GM12878 (cell line): Measurements from ENCODE around the gene FAF1. TPM values are rescaled to one million over a fixed set of nuclear protein-coding genes. Genes with fewer than 3 reads are reported as not detected.
"Not testable (repeated sequence)": the region's sequence is repeated elsewhere in the genome, so short reads cannot be mapped to it uniquely, and the experiment has no call there.

Experiments
- ATAC-seq: fragments of 200-7000 bp; cut with Tn5 transposase; 3 replicates; pipeline ENCODE4 v1.9.1; 2020; ENCODE audit warnings: mild to moderate bottlenecking, moderate library complexity
- BruUV-seq: library from RNA; stranded (reverse); fragments of 400-500 nt; replicated peaks from 2 replicates; lab custom pipeline; 2021; lab: Mats Ljungman, UMichigan
- CTCF ChIA-PET: fragments of 300-600 bp; sonication (Branson Sonifier 250); formaldehyde crosslinking; extraction: SDS; loops from one replicate; lab custom pipeline; 2021; ENCODE audit warnings: inconsistent platforms; lab: Yijun Ruan, JAX
- POLR2A ChIA-PET: fragments of 350-600 bp; formaldehyde crosslinking; extraction: SDS; loops from one replicate; lab custom pipeline; 2021; ENCODE audit warnings: inconsistent platforms; lab: Charles Lee
- RAD21 ChIA-PET: fragments of 300-600 bp; sonication (Branson Sonifier 250); formaldehyde crosslinking; loops from one replicate; lab custom pipeline; 2023; ENCODE audit warnings: antibody characterized with exemption; ENCODE audit not compliant: unreplicated experiment; lab: Charles Lee
- SMC1A ChIA-PET: fragments of 300-600 bp; sonication (Branson Sonifier 250); formaldehyde crosslinking; loops from one replicate; lab custom pipeline; 2023; ENCODE audit not compliant: unreplicated experiment, uncharacterized antibody; lab: Charles Lee
- DNase-seq: peaks from one replicate; pipeline ENCODE4 v3.0.0-alpha.2; 2011; ENCODE audit warnings: low read depth, low spot score
- FAIRE-seq: peaks from 3 replicates; lab custom pipeline; 2011; peaks lifted over from hg19 to GRCh38; lab: Jason Lieb, UNC
- H2AFZ ChIP-seq: 2 replicates; pipeline ENCODE4 v1.6.0; 2011; ENCODE audit warnings: low read depth, low read length, control low read depth; ENCODE audit not compliant: control insufficient read depth
- H3K27ac ChIP-seq: 2 replicates; pipeline ENCODE4 v1.5.1; 2011; ENCODE audit warnings: control low read depth; ENCODE audit not compliant: control insufficient read depth, insufficient read depth
- H3K27me3 ChIP-seq, 2 experiments: replicated peaks in 1 of 2; 2 replicates each; pipeline versions ENCODE4 v1.6.0 to v1.6.1; 2011; ENCODE audit warnings: low read length in 1 of 2; ENCODE audit not compliant: control insufficient read depth in 2 of 2, insufficient read depth in 2 of 2
- H3K36me3 ChIP-seq, 2 experiments: 2 replicates each; pipeline ENCODE4 v1.5.1; 2011; ENCODE audit warnings: low read length in 1 of 2; ENCODE audit not compliant: control insufficient read depth in 2 of 2, insufficient read depth in 2 of 2
- H3K4me1 ChIP-seq: 2 replicates; pipeline ENCODE4 v1.6.1; 2011; ENCODE audit warnings: mild to moderate bottlenecking, low read length, moderate library complexity, mixed read lengths; ENCODE audit not compliant: control insufficient read depth, insufficient read depth
- H3K4me2 ChIP-seq: 2 replicates; pipeline ENCODE4 v1.6.0; 2011; ENCODE audit warnings: control low read depth; ENCODE audit not compliant: control insufficient read depth, insufficient read depth
- H3K4me3 ChIP-seq: fragments of 200-600 bp; sonication (generic); 2 replicates; pipeline ENCODE4 v1.5.1; 2016
- H3K79me2 ChIP-seq: 2 replicates; pipeline ENCODE4 v1.6.0; 2011; ENCODE audit warnings: low read length; ENCODE audit not compliant: control insufficient read depth, insufficient read depth
- H3K9ac ChIP-seq: 2 replicates; pipeline ENCODE4 v1.8.0; 2011; ENCODE audit warnings: low read length, control low read depth, mixed read lengths; ENCODE audit not compliant: control insufficient read depth, insufficient read depth
- H3K9me3 ChIP-seq: replicated peaks from 3 replicates; pipeline ENCODE4 v1.5.1; 2011; ENCODE audit warnings: mild to moderate bottlenecking, low read length; ENCODE audit not compliant: control insufficient read depth, insufficient read depth
- H4K20me1 ChIP-seq: 2 replicates; pipeline ENCODE4 v1.6.0; 2011; ENCODE audit not compliant: control insufficient read depth, insufficient read depth
- CREB1 ChIP-seq: IDR thresholded peaks from 2 replicates; pipeline ENCODE4 v1.6.1; 2012; ENCODE audit warnings: low read depth, mild to moderate bottlenecking, inconsistent platforms
- HSF1 ChIP-seq: fragments of 150-350 bp; IDR thresholded peaks from 2 replicates; pipeline ENCODE4 v1.6.1; 2014; ENCODE audit warnings: mild to moderate bottlenecking, low read depth, low read length
- NR2F1 ChIP-seq: fragments of 450-650 bp; conservative IDR thresholded peaks from 2 replicates; pipeline ENCODE4 v1.6.1; 2017; ENCODE audit warnings: mild to moderate bottlenecking
- WGBS: methylation state at CpG from one replicate; pipeline ENCODE4 v1.1.6; 2016; ENCODE audit warnings: low lambda C conversion rate; ENCODE audit not compliant: insufficient replicate concordance, insufficient coverage; ENCODE audit errors: missing lambda C conversion rate; 5-methylcytosine and 5-hydroxymethylcytosine counted together
- in situ Hi-C: fragments of 300-500 bp; cut with MboI; formaldehyde crosslinking; loops from 9 replicates; pipeline ENCODE4 v1.14.3; 2018; ENCODE audit warnings: mixed read lengths
- intact Hi-C: fragments of 100-400 bp; cut with micrococcal nuclease; formaldehyde crosslinking; loops from one replicate; pipeline ENCODE4 v1.14.2; 2022; ENCODE audit not compliant: unreplicated experiment
- polyA plus RNA-seq, 11 experiments: library from polyadenylated mRNA; depleted of rRNA in 4 of 11; unstranded in 6 of 11; stranded (reverse) in 5 of 11; fragments of >200 nt; fragmentation: Nextera tagmentation in 4 of 11; fragmentation: Illumina TruSeq in 1 of 11; extraction: Ambion mirVana in 4 of 11; extraction: Trizol in 1 of 11; gene quantifications; 1 replicate in 1 of 11; 2 replicates in 10 of 11; pipeline versions ENCODE4 v1.2.1 to v1.2.3, GENCODE V29; 2011 to 2016; ENCODE audit warnings: inconsistent platforms in 2 of 11, missing spikeins in 2 of 11, low read depth in 1 of 11
- total RNA-seq, 4 experiments: library from RNA; depleted of rRNA in 3 of 4; stranded (reverse); fragments of >200 nt in 3 of 4; fragmentation: Illumina TruSeq in 1 of 4; extraction: Trizol in 1 of 4; gene quantifications; 2 replicates each; pipeline versions ENCODE4 v1.2.1 to v1.2.3, GENCODE V29; 2013 to 2021

Gene FAF1
- total and polyA plus RNA-seq, 10 of the 15 experiments (the other 5 are each of a cell fraction or from before 2014, with no cell fraction given) = 8.6 to 54.5 (median 23.7) TPM

DNA sequence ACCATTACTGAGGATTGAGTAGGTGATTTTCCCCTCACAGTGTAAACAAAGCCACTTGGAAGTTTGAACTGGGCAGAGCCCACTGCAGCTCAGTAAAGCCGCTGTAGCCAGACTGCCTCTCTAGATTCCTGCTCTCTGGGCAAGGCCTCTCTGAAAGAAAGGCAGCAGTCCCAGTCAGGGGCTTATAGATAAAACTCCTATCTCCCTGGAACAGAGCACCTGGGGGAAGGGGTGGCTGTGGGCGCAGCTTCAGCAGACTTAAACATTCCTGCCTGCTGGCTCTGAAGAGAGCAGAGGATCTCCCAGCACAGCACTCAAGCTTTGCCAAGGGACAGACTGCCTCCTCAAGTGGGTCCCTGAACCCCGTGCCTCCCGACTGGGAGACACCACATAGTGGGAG is 45.5 kb upstream of the FAF1 start:
- FAIRE-seq, RAD21 ChIA-PET, ATAC-seq, H3K27ac ChIP-seq, H3K4me2 ChIP-seq, H3K9ac ChIP-seq, H3K27me3 ChIP-seq, BruUV-seq, POLR2A ChIA-PET, H4K20me1 ChIP-seq, H3K9me3 ChIP-seq, H3K4me1 ChIP-seq, SMC1A ChIA-PET, H3K4me3 ChIP-seq, H3K36me3 ChIP-seq, intact Hi-C loops, in situ Hi-C loops, DNase-seq, H3K79me2 ChIP-seq, H2AFZ ChIP-seq: not testable (repeated sequence)
- WGBS = 98% methylated on average over 4 of the region's 4 CpGs
- CTCF ChIA-PET = interaction anchor here (0.6 kb wide), 1 partner anchor 1023 kb away, joined by 3 read pairs; no protein-coding TSS in a partner anchor

GRCh38 chr1:51002516-51002915 is 42.4 kb upstream of the FAF1 start:
- Histone ChIP-seq H3K27ac (no peak overlapping the region), H3K27me3 (no peaks in the 10 kb centered on the region), H3K4me3 (no peak overlapping the region), H3K9me3 (no peaks in the 10 kb centered on the region; the same call in 1 of the 3 replicates), H3K9ac (no peak overlapping the region), H3K4me2 (no peak overlapping the region), H2AFZ (no peak overlapping the region), H3K36me3 (no peaks in the 10 kb centered on the region), H3K79me2 (no peaks in the 10 kb centered on the region), H3K4me1 (peaks cover 14% of the 10 kb centered on the region; the same call in 1 of the 2 replicates), H4K20me1 (no peaks in the 10 kb centered on the region)
- ChIA-PET RAD21 (no interaction called here), POLR2A (no interaction called here), CTCF (interaction anchor here (1.3 kb wide), 1 partner anchor 73 kb away, joined by 4 read pairs; no protein-coding TSS in a partner anchor), SMC1A (no interaction called here)
- in situ Hi-C loops (no loop called here), intact Hi-C loops (no loop called here)
- DNase-seq = no peak
- TF ChIP-seq NR2F1 (no peak), HSF1 (no peak), CREB1 (no peak)
- WGBS = 90% methylated on average over 6 of the region's 6 CpGs
- no peak for ATAC-seq
- FAIRE-seq = no peak
- no TSS peak for BruUV-seq
